ENCODE measurements around the gene TRPV3. TPM values are rescaled to one million over a fixed set of nuclear protein-coding genes. Genes with fewer than 3 reads are reported as not detected.

The TRPV3 gene
- total and polyA plus RNA-seq, 9 of the 15 experiments (the other 6 are each of a cell fraction or from before 2014, with no cell fraction given), result 0.03 to 0.42 (median 0.11) TPM; not detected in 1

GRCh38 chr17:3557768-3558583 is at the start of gene TRPV3 (continued):
- TF ChIP-seq ARID4B (CRISPR knock-in tag; IDR thresholded peaks at IDR 0.05) (no peak), JUN (IDR thresholded peaks at IDR 0.05; ENCODE audit: borderline replicate concordance, low read depth, low read length) (peak; percentile 77), JUN (CRISPR knock-in tag; IDR thresholded peaks at IDR 0.05; ENCODE audit: borderline replicate concordance) (no peak), AFF1 (IDR thresholded peaks at IDR 0.05; ENCODE audit: low read depth in 1 of 2, partially characterized antibody in 2 of 2) (no peak), CBFA2T3 (IDR thresholded peaks at IDR 0.05) (peak; percentile 57), REST (IDR thresholded peaks at IDR 0.05; ENCODE audit: borderline replicate concordance) (peak; percentile 14; the same call in 1 of the 2 replicates), REST (CRISPR knock-in tag; IDR thresholded peaks at IDR 0.05; ENCODE audit: low read depth) (no peak)
